HepG2 (cell line): ENCODE data around the gene LRRC3. TPM values are rescaled to one million over a fixed set of nuclear protein-coding genes. Genes with fewer than 3 reads are reported as not detected.

Experiments used
- AKNA ChIP-seq: sonication (generic); formaldehyde crosslinking; IDR thresholded peaks from 2 replicates; pipeline ENCODE4 v1.4.0; 2020; ENCODE audit warnings: missing genetic modification reagents, borderline replicate concordance
- EHMT2 ChIP-seq: fragments of 200-600 bp; sonication (generic); IDR thresholded peaks from 2 replicates; pipeline ENCODE4 v1.7.0; 2017; ENCODE audit warnings: antibody characterized with exemption, low read depth, low read length, borderline replicate concordance
- SPEN ChIP-seq: sonication (generic); formaldehyde crosslinking; IDR thresholded peaks from 2 replicates; pipeline ENCODE4 v1.5.1; 2020; ENCODE audit warnings: low read depth, mild to moderate bottlenecking, missing genetic modification reagents
- YEATS2 ChIP-seq: sonication (generic); formaldehyde crosslinking; IDR thresholded peaks from 2 replicates; pipeline ENCODE4 v1.4.0; 2020; ENCODE audit warnings: missing genetic modification reagents, borderline replicate concordance
- ZNF598 ChIP-seq: sonication (generic); formaldehyde crosslinking; IDR thresholded peaks from 2 replicates; pipeline ENCODE4 v1.5.1; 2020; ENCODE audit warnings: mild to moderate bottlenecking, missing genetic modification reagents, borderline replicate concordance
- ZNF646 ChIP-seq: sonication (generic); formaldehyde crosslinking; IDR thresholded peaks from 2 replicates; pipeline ENCODE4 v1.9.0; 2021; ENCODE audit warnings: mild to moderate bottlenecking, missing genetic modification reagents
- ZNF687 ChIP-seq: sonication (generic); formaldehyde crosslinking; IDR thresholded peaks from 2 replicates; pipeline ENCODE4 v1.5.1; 2020; ENCODE audit warnings: mild to moderate bottlenecking, missing genetic modification reagents, moderate library complexity
- ZNF816 ChIP-seq: sonication (generic); formaldehyde crosslinking; IDR thresholded peaks from 2 replicates; pipeline ENCODE4 v1.8.0; 2022; ENCODE audit warnings: missing genetic modification reagents, mild to moderate bottlenecking, borderline replicate concordance
- ZNF879 ChIP-seq: sonication (generic); formaldehyde crosslinking; IDR thresholded peaks from 2 replicates; pipeline ENCODE4 v1.8.1; 2023; ENCODE audit warnings: missing genetic modification reagents
- ZSCAN5A ChIP-seq: sonication (generic); formaldehyde crosslinking; IDR thresholded peaks from 2 replicates; pipeline ENCODE4 v1.8.0; 2022; ENCODE audit warnings: mild to moderate bottlenecking, missing genetic modification reagents, borderline replicate concordance
- polyA plus RNA-seq, 8 experiments: library from polyadenylated mRNA; depleted of rRNA in 3 of 8; stranded (reverse) in 7 of 8; unstranded in 1 of 8; fragments of >200 nt; fragmentation: Illumina TruSeq in 4 of 8; extraction: Trizol in 4 of 8; gene quantifications; 2 replicates each; pipeline versions ENCODE4 v1.2.1 to v1.2.3, GENCODE V29; 2011 to 2016; ENCODE audit warnings: low read depth in 4 of 8, missing spikeins in 1 of 8, mixed read lengths in 1 of 8; ENCODE audit not compliant: insufficient read depth in 1 of 8
- total RNA-seq, 5 experiments: library from RNA; depleted of rRNA; stranded (reverse); fragments of >200 nt; fragmentation: Illumina TruSeq; extraction: Trizol; gene quantifications; 2 replicates each; pipeline ENCODE4 v1.2.3, GENCODE V29; 2016; ENCODE audit warnings: low read depth in 1 of 5

LRRC3 gene
- total and polyA plus RNA-seq, 2 of the 13 experiments (the other 11 are each of a cell fraction or from before 2014, with no cell fraction given): 4.8 to 16.5 TPM

GRCh38 chr21:44482581-44483287 lies 27.4 kb downstream of the LRRC3 start (continued):
- TF ChIP-seq AKNA (CRISPR knock-in tag) (no peak), SPEN (CRISPR knock-in tag) (peak; percentile 90), EHMT2 (no peak), ZNF816 (CRISPR knock-in tag) (no peak), ZNF598 (no peak; the same call in 1 of the 2 replicates), ZNF879 (CRISPR knock-in tag) (peak; percentile 71; the same call in 1 of the 2 replicates), YEATS2 (CRISPR knock-in tag) (peak; percentile 38; the same call in 1 of the 2 replicates), ZNF687 (CRISPR knock-in tag) (peak; percentile 74; the same call in 1 of the 2 replicates), ZSCAN5A (CRISPR knock-in tag) (no peak), ZNF646 (CRISPR knock-in tag) (no peak)
